ENCODE data around the gene TM4SF4. TPM values are rescaled to one million over a fixed set of nuclear protein-coding genes. Genes with fewer than 3 reads are reported as not detected.

The TM4SF4 gene
- total RNA-seq, 1 donor from 2014 or later, result 0.29 TPM

- no peak for DNase-seq (ENCODE audit: low read depth)
- no peak overlapping the region for H3K4me3 ChIP-seq (ENCODE audit: low read depth, low read length)
- no peak for TF ChIP-seq CTCF (conservative IDR thresholded peaks at IDR 0.05; ENCODE audit: low read depth, low read length)
These were observed 5.3 kb downstream of the TM4SF4 start for GRCh38 chr3:149479621-149480325.

- DNase-seq (ENCODE audit: low read depth), result no peak
- H3K4me3 ChIP-seq (ENCODE audit: low read depth, low read length), result no peak overlapping the region
- peak; percentile 99 for TF ChIP-seq CTCF (conservative IDR thresholded peaks at IDR 0.05; ENCODE audit: low read depth, low read length)
These were observed 6.0 kb downstream of the TM4SF4 start for GRCh38 chr3:149480326-149481017.

- H3K4me3 ChIP-seq (ENCODE audit: low read depth, low read length), result no peak overlapping the region
- no peak for DNase-seq (ENCODE audit: low read depth)
- no peak for TF ChIP-seq CTCF (conservative IDR thresholded peaks at IDR 0.05; ENCODE audit: low read depth, low read length)
These were observed 6.6 kb downstream of the TM4SF4 start for GRCh38 chr3:149481056-149481455.

GRCh38 chr3:149481491-149481890 is 7.0 kb downstream of the TM4SF4 start:
- DNase-seq (ENCODE audit: low read depth), result no peak
- no peak overlapping the region for H3K4me3 ChIP-seq (ENCODE audit: low read depth, low read length)
- TF ChIP-seq CTCF (conservative IDR thresholded peaks at IDR 0.05; ENCODE audit: low read depth, low read length), result no peak

GRCh38 chr3:149486726-149487125 is 12.2 kb downstream of the TM4SF4 start:
- no peak for TF ChIP-seq CTCF (conservative IDR thresholded peaks at IDR 0.05; ENCODE audit: low read depth, low read length)
- no peak overlapping the region for H3K4me3 ChIP-seq (ENCODE audit: low read depth, low read length)
- no peak for DNase-seq (ENCODE audit: low read depth)

GRCh38 chr3:149487598-149488197 is 13.2 kb downstream of the TM4SF4 start:
- no peak overlapping the region for H3K4me3 ChIP-seq (ENCODE audit: low read depth, low read length)
- DNase-seq (ENCODE audit: low read depth), result no peak
- peak; percentile 56 for TF ChIP-seq CTCF (conservative IDR thresholded peaks at IDR 0.05; ENCODE audit: low read depth, low read length)

All from epithelial cell of proximal tubule (primary cell).